Esophagus muscularis mucosa (tissue), 4 donors: ENCODE data around the gene ZNF219.

Experiments used
- CTCF ChIP-seq, 3 experiments: fragments of 200-600 bp in 2 of 3; fragments of 450-650 bp in 1 of 3; sonication (generic) in 2 of 3; IDR thresholded peaks; one replicate each; pipeline ENCODE4 v1.5.1; 2017 to 2019; ENCODE audit warnings: antibody characterized with exemption in 3 of 3, mild to moderate bottlenecking in 2 of 3, moderate library complexity in 1 of 3
- EP300 ChIP-seq: sonication (generic); formaldehyde crosslinking; IDR thresholded peaks from one replicate; pipeline ENCODE4 v1.6.1; 2017; ENCODE audit warnings: antibody characterized with exemption
- POLR2A ChIP-seq: fragments of 450-650 bp; IDR thresholded peaks from one replicate; pipeline ENCODE4 v1.6.1; 2017; ENCODE audit warnings: antibody characterized with exemption, moderate library complexity, mild to moderate bottlenecking, low read depth

GRCh38 chr14:21081521-21082142, 16.8 kb downstream of the ZNF219 start:
- no peak for TF ChIP-seq POLR2A
- TF ChIP-seq CTCF (IDR thresholded peaks at IDR 0.05), result no peak
- no peak for TF ChIP-seq EP300
